A673 (cell line): ENCODE results near the gene MRPL2. TPM values are rescaled to one million over a fixed set of nuclear protein-coding genes. Genes with fewer than 3 reads are reported as not detected.

ENCODE experiments used
- BruUV-seq: library from RNA; stranded (reverse); fragments of 400-500 nt; replicated peaks from 2 replicates; lab custom pipeline; 2021; lab: Mats Ljungman, UMichigan
- CTCF ChIA-PET: fragments of 300-600 bp; sonication (Branson Sonifier 250); formaldehyde crosslinking; loops from one replicate; lab custom pipeline; 2022; ENCODE audit warnings: antibody characterized with exemption; lab: Charles Lee
- POLR2A ChIA-PET: fragments of 300-600 bp; sonication (Branson Sonifier 250); formaldehyde crosslinking; loops from one replicate; lab custom pipeline; 2022; ENCODE audit warnings: antibody characterized with exemption; ENCODE audit not compliant: low non-redundant PET; lab: Charles Lee
- DNase-seq: peaks from one replicate; pipeline ENCODE4 v3.0.0-alpha.2; 2015; ENCODE audit warnings: low spot score
- H3K27ac ChIP-seq: fragments of 200-600 bp; sonication (generic); 2 replicates; pipeline ENCODE4 v1.5.1; 2016; ENCODE audit warnings: mixed run types, low read depth, mild to moderate bottlenecking, mixed read lengths, antibody characterized with exemption, low read length; ENCODE audit not compliant: poor library complexity, severe bottlenecking
- H3K27me3 ChIP-seq: fragments of 200-600 bp; sonication (generic); replicated peaks from 2 replicates; pipeline ENCODE4 v1.6.1; 2017; ENCODE audit warnings: mixed run types, low read depth, mild to moderate bottlenecking, mixed read lengths, antibody characterized with exemption, low read length; ENCODE audit not compliant: insufficient read depth, poor library complexity
- H3K36me3 ChIP-seq: fragments of 200-600 bp; sonication (generic); 2 replicates; pipeline ENCODE4 v1.6.1; 2016; ENCODE audit warnings: mixed run types, mild to moderate bottlenecking, mixed read lengths, antibody characterized with exemption, low read length; ENCODE audit not compliant: insufficient read depth, poor library complexity, severe bottlenecking
- H3K4me1 ChIP-seq: fragments of 200-600 bp; sonication (generic); 2 replicates; pipeline ENCODE4 v1.6.1; 2017; ENCODE audit warnings: mixed run types, mild to moderate bottlenecking, mixed read lengths, antibody characterized with exemption, low read length; ENCODE audit not compliant: insufficient read depth, poor library complexity, severe bottlenecking
- H3K4me3 ChIP-seq: fragments of 200-600 bp; sonication (generic); 2 replicates; pipeline ENCODE4 v1.5.1; 2016; ENCODE audit warnings: low read depth, mixed run types, mild to moderate bottlenecking, mixed read lengths, low read length; ENCODE audit not compliant: poor library complexity, severe bottlenecking
- H3K9me3 ChIP-seq: fragments of 200-600 bp; sonication (generic); 2 replicates; pipeline ENCODE4 v1.6.1; 2016; ENCODE audit warnings: mixed run types, low read depth, mild to moderate bottlenecking, mixed read lengths, antibody characterized with exemption, low read length; ENCODE audit not compliant: poor library complexity, severe bottlenecking
- CTCF ChIP-seq: fragments of 300-800, 200-600 bp; sonication (generic); conservative IDR thresholded peaks from 2 replicates; pipeline ENCODE4 v1.5.1; 2017; ENCODE audit warnings: low read depth, mild to moderate bottlenecking, antibody characterized with exemption, low read length, moderate library complexity, mixed read lengths
- EZH2 ChIP-seq: fragments of 200-600 bp; sonication (generic); IDR thresholded peaks from 2 replicates; pipeline ENCODE4 v1.6.1; 2017; ENCODE audit warnings: borderline replicate concordance, low read depth, mild to moderate bottlenecking, mixed read lengths, antibody characterized with exemption, low read length; ENCODE audit not compliant: poor library complexity, severe bottlenecking
- intact Hi-C: fragments of 100-400 bp; cut with micrococcal nuclease; formaldehyde crosslinking; loops from one replicate; pipeline ENCODE4 v1.10.0; 2022; ENCODE audit not compliant: unreplicated experiment
- total RNA-seq: library from RNA; stranded (reverse); gene quantifications from 2 replicates; pipeline ENCODE4 v1.2.3, GENCODE V29; 2021

MRPL2 gene
- total RNA-seq, 1 experiment from 2014 or later, result 95.8 TPM

GRCh38 chr6:43029120-43029519 is 30.1 kb downstream of the MRPL2 start:
- ChIA-PET CTCF (no interaction called here), POLR2A (no interaction called here)
- no TSS peak for BruUV-seq
- intact Hi-C loops, result no loop called here
- Histone ChIP-seq H3K36me3 (peaks cover 70% of the 10 kb centered on the region), H3K4me1 (no peaks in the 10 kb centered on the region), H3K27ac (no peak overlapping the region), H3K4me3 (no peak overlapping the region), H3K27me3 (no peaks in the 10 kb centered on the region), H3K9me3 (no peaks in the 10 kb centered on the region)
- DNase-seq, result no peak
- no peak for TF ChIP-seq CTCF
- no peak for TF ChIP-seq EZH2

DNA sequence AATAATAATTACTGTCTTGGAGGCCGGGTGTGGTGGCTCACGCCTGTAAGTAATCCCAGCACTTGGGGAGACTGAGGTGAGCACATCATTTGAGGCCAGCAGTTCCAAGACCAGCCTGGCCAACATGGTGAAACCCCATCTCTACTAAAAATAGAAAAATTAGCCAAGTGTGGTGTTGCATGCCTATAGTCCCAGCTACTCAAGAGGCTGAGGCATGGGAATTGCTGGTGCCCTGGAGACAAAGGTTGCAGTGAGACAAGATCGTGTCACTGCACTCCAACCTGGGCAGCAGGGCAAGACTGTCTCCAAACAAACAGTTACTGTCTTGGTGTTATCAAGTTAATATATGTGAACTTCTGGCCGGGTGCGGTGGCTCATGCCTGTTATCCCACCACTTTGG is 32.9 kb downstream of the MRPL2 start:
- no peak for TF ChIP-seq EZH2
- Histone ChIP-seq H3K27ac (no peak overlapping the region), H3K4me3 (no peak overlapping the region), H3K9me3 (no peaks in the 10 kb centered on the region), H3K36me3 (peaks cover 63% of the 10 kb centered on the region), H3K4me1 (peaks cover 8% of the 10 kb centered on the region), H3K27me3 (no peaks in the 10 kb centered on the region)
- intact Hi-C loops, result no loop called here
- CTCF ChIA-PET, result no interaction called here
- POLR2A ChIA-PET, result no interaction called here
- DNase-seq, result no peak
- BruUV-seq, result no TSS peak

- Histone ChIP-seq H3K9me3 (no peaks in the 10 kb centered on the region), H3K4me1 (peaks cover 15% of the 10 kb centered on the region), H3K4me3 (no peak overlapping the region), H3K27ac (no peak overlapping the region), H3K27me3 (no peaks in the 10 kb centered on the region), H3K36me3 (peaks cover 58% of the 10 kb centered on the region)
- DNase-seq, result no peak
- ChIA-PET POLR2A (no interaction called here), CTCF (no interaction called here)
- no peak for TF ChIP-seq EZH2
- no peak for TF ChIP-seq CTCF
- intact Hi-C loops, result no loop called here
- TSS peak; percentile 5 for BruUV-seq
Observed at GRCh38 chr6:43024436-43024835, 34.8 kb downstream of the MRPL2 start.

DNA sequence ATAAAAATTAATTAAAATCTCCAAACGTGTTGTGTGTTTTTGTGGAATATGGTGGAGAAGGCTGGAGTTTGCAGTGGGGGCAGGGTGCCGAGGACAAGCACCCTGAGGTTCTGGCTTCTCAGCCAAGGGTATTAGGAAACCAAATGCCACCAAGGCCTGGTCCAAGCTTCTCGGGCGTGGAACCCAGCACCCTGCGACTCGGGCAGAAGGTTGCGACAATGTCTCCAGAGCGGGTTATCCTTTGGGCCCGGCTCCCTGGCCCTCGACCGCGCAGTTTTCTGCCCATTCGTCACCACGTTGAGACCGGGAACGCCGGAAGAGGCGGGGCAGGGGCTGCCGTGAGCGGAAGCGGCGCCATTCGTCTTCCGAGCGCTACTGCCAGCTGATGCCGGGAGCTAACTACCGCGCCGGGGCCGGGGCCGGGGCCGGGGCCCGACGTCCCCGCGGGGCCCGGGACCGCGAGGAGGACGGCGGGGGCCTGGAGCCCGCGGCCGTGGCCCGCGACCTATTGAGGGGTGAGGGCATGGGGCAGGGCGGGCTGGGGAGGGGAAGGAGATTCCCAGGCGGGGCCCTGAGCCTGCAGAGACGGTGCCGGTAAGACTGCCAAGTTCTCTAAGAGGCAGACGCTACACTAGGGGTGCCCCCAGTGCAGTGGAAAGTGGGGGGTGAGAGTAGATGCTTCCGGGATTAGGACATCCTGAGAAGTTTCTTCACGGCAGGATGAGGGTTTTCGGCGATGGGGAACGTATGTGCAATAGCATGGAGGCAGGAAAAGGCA is 37.8 kb downstream of the MRPL2 start, which contains the start of gene RRP36:
Gene RRP36 (plus strand): TSS at position 354 of the 778 bp plus-strand sequence. CDS start 32 bp downstream, at position 386.
- TF ChIP-seq EZH2 (no peak), CTCF (no peak)
- POLR2A ChIA-PET, result interaction anchor here (0.6 to 0.7 kb wide), 3 partner anchors 42 to 1332 kb away, joined by 3 to 9 read pairs (median 7); partner anchors contain the start of gene PEX6
- BruUV-seq, result TSS peak; percentile 61
- intact Hi-C loops, result no loop called here
- Histone ChIP-seq H3K27me3 (no peaks in the 10 kb centered on the region), H3K4me3 (peak within 1 kb of the TSS; percentile 93), H3K36me3 (peaks cover 55% of the 10 kb centered on the region), H3K27ac (peak within 1 kb of the TSS; percentile 76), H3K4me1 (peaks cover 15% of the 10 kb centered on the region), H3K9me3 (no peaks in the 10 kb centered on the region)
- DNase-seq, result peak; percentile 88
- CTCF ChIA-PET, result no interaction called here
